GM19099 (cell line): ENCODE results near the gene JPH2.

Source experiments
- POLR2A ChIP-seq: IDR thresholded peaks from 3 replicates; pipeline ENCODE4 v1.6.1; 2011; ENCODE audit warnings: low read depth; ENCODE audit not compliant: insufficient read length; ENCODE audit errors: extremely low read depth

The JPH2 gene

GRCh38 chr20:44200371-44200770, 13.4 kb upstream of the JPH2 start:
- no peak for TF ChIP-seq POLR2A

DNA sequence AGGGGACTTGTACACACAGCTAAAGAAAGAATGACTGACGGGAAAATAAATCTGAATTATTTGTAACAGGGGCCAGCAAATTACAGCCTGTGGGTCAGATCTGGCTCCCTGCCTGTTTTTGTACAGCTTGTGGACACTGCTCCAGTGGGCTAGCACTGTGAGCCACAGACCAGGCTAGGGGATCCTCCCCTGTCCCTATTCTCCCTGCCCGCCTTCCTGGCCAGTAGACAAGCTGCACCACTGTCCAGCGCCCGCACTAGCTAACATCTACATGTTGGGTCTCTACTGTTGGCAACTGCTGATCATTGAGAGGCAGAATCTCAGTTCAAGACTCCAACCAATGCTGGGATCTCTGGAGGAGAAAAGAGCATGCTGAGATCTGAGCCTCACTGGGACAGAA, 12.9 kb upstream of the JPH2 start:
- no peak for TF ChIP-seq POLR2A

DNA sequence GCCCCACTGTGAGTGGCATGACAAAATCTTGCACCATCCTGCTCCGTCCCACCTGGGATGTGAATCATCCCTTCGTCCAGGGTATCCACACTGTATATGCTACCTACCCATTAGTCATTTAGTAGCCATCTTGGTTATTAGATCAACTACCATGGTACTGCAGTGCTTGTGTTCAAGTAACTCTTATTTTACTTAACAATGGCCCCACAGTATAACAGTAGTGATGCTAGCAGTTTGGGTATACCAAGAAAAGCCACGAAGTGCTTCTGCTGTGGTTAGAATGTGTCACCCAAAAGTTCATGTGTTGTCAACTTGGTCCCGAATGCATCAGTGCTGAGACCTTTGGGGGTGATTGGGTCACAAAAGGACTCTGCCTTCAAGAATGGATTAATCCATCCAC, 11.9 kb upstream of the JPH2 start:
- no peak for TF ChIP-seq POLR2A

- no peak for TF ChIP-seq POLR2A
These were observed 9.3 kb upstream of the JPH2 start for GRCh38 chr20:44196271-44196670.

DNA sequence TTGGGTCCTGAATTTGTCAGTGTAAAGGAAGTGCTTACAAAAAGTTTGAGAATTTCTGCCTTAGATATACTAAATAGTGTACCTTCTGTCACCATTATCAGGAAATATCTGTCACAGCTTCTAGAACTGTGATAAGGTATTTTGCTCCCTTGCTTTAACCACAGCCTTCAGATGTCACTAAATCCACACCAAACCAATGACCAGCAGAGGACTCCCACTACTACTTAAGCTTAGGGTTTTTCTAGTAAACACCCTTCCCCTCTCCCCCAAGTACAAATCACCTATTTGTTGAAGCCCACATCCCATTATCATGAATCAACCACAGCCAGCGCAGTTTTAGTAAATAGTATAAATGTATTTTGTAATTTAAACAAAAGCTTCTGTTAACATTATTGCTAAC, 8.6 kb upstream of the JPH2 start:
- no peak for TF ChIP-seq POLR2A

DNA sequence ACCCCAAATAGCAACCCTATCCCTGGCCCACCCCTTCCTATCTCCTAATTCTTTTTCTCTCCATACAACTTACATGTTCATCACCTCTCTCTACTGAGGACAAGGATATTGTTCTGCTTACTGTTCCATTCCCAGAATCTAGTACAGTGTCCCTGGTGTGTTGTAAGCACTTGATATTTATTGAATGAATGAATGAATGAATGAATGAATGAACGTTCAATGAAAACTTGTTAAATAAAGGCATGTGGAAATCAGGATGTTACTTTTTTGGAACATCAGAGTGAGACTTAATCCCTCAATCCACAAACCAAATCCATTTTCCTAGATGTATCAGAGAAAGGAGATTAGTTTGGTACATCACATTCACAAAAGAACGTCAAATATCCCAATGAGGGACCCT, 6.8 kb upstream of the JPH2 start:
- TF ChIP-seq POLR2A, result no peak

DNA sequence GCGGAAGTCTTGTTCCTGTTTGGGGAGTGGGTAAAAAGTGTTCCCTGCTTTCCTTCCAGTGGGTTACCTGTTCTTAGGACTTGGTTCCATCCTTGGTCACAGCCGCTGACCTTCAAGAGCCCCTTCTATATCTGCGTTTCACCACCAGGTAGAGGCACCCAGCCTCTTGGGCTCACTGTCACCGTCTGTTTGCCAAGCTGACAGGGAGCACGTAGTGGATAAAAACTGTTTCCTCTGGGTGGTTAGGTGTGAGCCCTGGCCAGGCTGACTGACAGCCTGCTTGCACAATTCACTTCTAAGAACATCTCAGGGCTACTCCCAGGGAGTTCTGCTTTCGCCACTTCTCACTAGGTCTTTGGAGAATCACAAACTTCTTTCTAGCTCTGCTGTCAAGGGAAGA, 1.8 kb upstream of the JPH2 start:
- TF ChIP-seq POLR2A, result no peak

DNA sequence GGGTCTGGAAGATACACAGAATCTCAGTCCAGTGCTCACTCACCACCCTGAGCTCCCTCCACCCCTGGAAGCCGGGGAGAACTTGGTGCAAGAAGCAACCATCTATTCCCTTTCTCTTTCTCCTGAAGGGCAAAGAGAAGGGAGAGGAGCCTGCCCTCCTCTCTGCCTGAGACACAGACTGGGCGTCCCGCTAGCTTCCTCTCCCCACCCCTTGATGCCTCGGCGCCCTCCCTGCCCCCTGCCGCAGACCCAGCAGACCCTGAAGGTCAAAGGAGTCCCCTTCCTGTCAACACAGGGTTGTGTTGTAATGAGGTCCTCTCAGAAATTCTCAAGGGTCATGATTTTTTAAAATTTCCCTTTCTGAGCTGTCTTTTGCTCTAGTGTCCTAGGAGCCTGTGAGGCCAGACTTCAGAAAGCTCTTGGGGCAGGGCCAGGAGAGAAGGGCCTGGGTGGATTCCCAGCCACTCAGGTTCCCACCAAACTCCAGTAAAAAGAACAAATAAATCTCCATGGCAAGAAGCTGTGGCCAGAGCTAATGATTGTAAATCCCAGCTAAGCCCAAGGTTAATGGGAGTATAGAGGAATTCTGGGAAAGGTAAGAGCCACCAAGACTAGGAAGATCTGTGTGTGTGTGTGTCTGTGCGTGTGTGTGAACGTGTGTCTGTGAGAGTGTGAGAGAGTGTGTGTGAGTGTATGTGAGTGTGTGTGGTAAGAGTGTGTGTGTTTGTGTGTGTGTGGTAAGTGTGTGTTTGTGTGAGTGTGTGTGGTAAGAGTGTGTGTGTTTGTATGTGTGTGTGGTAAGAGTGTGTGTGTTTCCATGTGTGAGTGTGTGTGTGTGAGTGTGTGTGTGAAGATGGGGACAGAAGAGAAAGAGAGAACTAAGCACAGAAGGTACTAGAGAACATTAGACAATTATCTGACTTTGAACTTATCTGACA, 1.1 kb upstream of the JPH2 start:
- no peak for TF ChIP-seq POLR2A

DNA sequence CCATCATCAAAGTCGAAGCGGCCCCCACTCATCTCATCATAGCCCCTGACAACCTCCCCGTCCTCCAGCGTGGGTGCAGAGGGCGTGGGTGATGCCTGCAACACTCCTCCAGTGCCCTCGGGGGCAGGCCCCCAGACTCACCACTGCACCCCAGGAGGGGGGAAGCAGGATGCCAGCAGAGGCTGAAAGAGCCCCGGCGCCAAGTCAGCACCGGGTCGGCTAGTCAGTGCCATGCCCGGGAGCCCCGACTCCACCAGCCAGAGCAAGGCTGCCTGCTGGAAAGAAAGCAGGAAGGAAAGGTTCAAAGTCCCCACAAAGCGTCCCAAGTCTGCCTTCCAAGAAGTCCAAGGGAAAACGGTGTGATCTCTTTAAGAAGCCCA, 324 bp downstream of the JPH2 start:
- no peak for TF ChIP-seq POLR2A

GRCh38 chr20:44186201-44186600, 787 bp downstream of the JPH2 start:
- TF ChIP-seq POLR2A, result no peak

GRCh38 chr20:44185574-44185973, 1.4 kb downstream of the JPH2 start:
- no peak for TF ChIP-seq POLR2A

GRCh38 chr20:44183282-44183681, 3.7 kb downstream of the JPH2 start:
- TF ChIP-seq POLR2A, result no peak

GRCh38 chr20:44182863-44183262, 4.1 kb downstream of the JPH2 start:
- TF ChIP-seq POLR2A, result no peak

DNA sequence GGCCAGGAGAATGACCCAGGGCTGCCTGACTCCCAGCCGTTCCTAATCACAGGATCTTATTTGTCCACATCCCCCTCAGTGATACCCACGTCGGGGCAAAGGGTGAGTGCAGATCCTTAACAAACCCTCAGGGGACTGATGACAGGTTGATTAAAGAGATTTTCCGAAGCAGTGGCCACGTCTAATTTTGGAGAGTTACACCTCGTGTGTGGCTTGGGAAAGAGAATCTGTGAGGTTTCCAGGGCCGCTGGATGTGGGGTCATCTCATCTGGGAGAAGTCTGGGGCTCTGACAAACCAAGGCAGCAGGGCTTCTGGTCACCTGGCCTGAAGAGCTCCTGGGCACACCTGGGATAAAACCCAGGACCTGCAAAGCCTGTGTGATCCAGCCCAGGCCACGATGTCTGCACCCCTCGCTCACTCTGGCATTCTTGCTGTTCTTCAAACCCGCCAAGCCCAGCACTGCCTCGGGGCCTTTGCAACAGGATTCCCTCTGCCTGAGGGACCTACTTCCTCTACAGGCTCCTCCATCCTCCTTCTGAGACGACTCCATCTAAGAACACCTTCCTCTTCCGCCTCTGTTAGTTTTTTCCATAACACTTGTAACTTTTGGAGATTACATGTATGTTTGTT, 4.7 kb downstream of the JPH2 start:
- no peak for TF ChIP-seq POLR2A

DNA sequence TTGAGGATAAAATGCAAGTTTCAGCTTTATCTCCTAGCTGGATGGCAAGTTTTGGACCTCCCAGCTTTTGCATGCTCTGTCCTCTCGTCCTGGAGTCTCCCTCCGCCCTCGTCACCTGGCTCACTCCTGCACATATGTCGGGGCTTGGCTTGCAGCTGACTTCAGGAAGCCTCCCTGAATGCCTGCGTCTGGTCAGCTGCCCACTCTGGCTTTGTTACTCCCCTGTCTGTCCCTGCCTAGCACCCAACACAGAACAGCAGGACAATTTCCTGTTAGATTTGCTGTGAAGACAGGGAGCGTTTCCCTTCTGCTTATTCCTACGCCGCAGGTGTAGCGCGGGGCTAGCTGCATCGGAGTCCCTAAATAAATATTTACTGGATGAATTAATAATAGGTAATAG, 5.4 kb downstream of the JPH2 start:
- TF ChIP-seq POLR2A, result no peak

- TF ChIP-seq POLR2A, result no peak
These were observed 6.2 kb downstream of the JPH2 start for GRCh38 chr20:44180814-44181213.
